GM19452 (cell line): ENCODE results near the gene STIL.

ENCODE experiments used
- ATAC-seq: cut with Tn5 transposase; IDR thresholded peaks from one replicate; pipeline ENCODE4 v1.9.1; 2021; ENCODE audit not compliant: unreplicated experiment

The STIL gene

GRCh38 chr1:47238935-47239592 is 74.9 kb downstream of the STIL start:
- no peak for ATAC-seq

- no peak for ATAC-seq
Measured at GRCh38 chr1:47235806-47236205, 78.1 kb downstream of the STIL start.

GRCh38 chr1:47235241-47235681 is 78.7 kb downstream of the STIL start:
- ATAC-seq = no peak

- ATAC-seq = no peak
Measured at GRCh38 chr1:47233186-47233585, 80.8 kb downstream of the STIL start.

GRCh38 chr1:47232187-47232874 is 81.6 kb downstream of the STIL start, which contains the start of gene TAL1:
TSS of gene TAL1 (minus strand) at chr1:47232225. CDS start at chr1:47225888, 6,337 bp downstream.
- ATAC-seq = no peak

- no peak for ATAC-seq
Measured at GRCh38 chr1:47231301-47232186, 82.4 kb downstream of the STIL start.

- no peak for ATAC-seq
Measured at GRCh38 chr1:47230692-47231300, 83.2 kb downstream of the STIL start.

GRCh38 chr1:47229886-47230691 is 83.9 kb downstream of the STIL start:
- no peak for ATAC-seq

- ATAC-seq = no peak
Measured at GRCh38 chr1:47229031-47229885, 84.7 kb downstream of the STIL start.

- no peak for ATAC-seq
Measured at GRCh38 chr1:47228644-47229030, 85.3 kb downstream of the STIL start.

- no peak for ATAC-seq
Measured at GRCh38 chr1:47227341-47228232, 86.4 kb downstream of the STIL start.

- ATAC-seq = no peak
Measured at GRCh38 chr1:47226839-47227215, 87.1 kb downstream of the STIL start.

- ATAC-seq = no peak
Measured at GRCh38 chr1:47226121-47226838, 87.7 kb downstream of the STIL start.

- ATAC-seq = no peak
Measured at GRCh38 chr1:47225430-47226100, 88.4 kb downstream of the STIL start.

GRCh38 chr1:47224676-47225399 is 89.1 kb downstream of the STIL start:
- ATAC-seq = no peak

- ATAC-seq = no peak
Measured at GRCh38 chr1:47223921-47224675, 89.8 kb downstream of the STIL start.
